HCT116 (cell line): Measurements from ENCODE around the gene PSORS1C1. TPM values are rescaled to one million over a fixed set of nuclear protein-coding genes. Genes with fewer than 3 reads are reported as not detected.

Experiments used
- ATAC-seq: fragments of 200-7000 bp; cut with Tn5 transposase; 2 replicates; pipeline ENCODE4 v1.9.1; 2020; ENCODE audit warnings: mild to moderate bottlenecking, moderate library complexity
- BruUV-seq: library from RNA; stranded (reverse); fragments of 400-500 nt; replicated peaks from 2 replicates; lab custom pipeline; 2021; lab: Mats Ljungman, UMichigan
- CTCF ChIA-PET: fragments of 300-600 bp; sonication (Branson Sonifier 250); formaldehyde crosslinking; loops from one replicate; lab custom pipeline; 2021; ENCODE audit warnings: antibody characterized with exemption; lab: Charles Lee
- POLR2A ChIA-PET: fragments of 300-600, 350-600 bp; sonication (Branson Sonifier 250); formaldehyde crosslinking; loops from one replicate; lab custom pipeline; 2021; ENCODE audit warnings: antibody characterized with exemption; lab: Charles Lee
- RAD21 ChIA-PET, 2 experiments: fragments of 300-600 bp; sonication (Branson Sonifier 250); formaldehyde crosslinking; loops; one replicate each; lab custom pipeline; 2023; ENCODE audit warnings: low total read pairs in 2 of 2; ENCODE audit not compliant: uncharacterized antibody in 2 of 2, unreplicated experiment in 2 of 2, low non-redundant PET in 1 of 2; lab: Charles Lee
- DNase-seq: peaks from one replicate; pipeline ENCODE4 v3.0.0-alpha.2; 2010; ENCODE audit warnings: low read depth, low spot score
- H2AFZ ChIP-seq: fragments of 200-600 bp; shearing (Covaris generic), sonication (generic); 2 replicates; pipeline ENCODE4 v1.6.1; 2017; ENCODE audit warnings: low read depth, mixed run types, mixed read lengths, antibody characterized with exemption, low read length; ENCODE audit not compliant: poor library complexity, severe bottlenecking
- H3K27ac ChIP-seq: 2 replicates; pipeline ENCODE4 v1.5.1; 2012; ENCODE audit warnings: low read depth, low read length
- H3K27me3 ChIP-seq: fragments of 200-600 bp; sonication (generic); 2 replicates; pipeline ENCODE4 v1.6.1; 2016; ENCODE audit warnings: mixed run types, low read length, mixed read lengths; ENCODE audit not compliant: insufficient read depth
- H3K36me3 ChIP-seq, 2 experiments: fragments of 200-500 bp in 1 of 2; fragments of 200-600 bp in 1 of 2; sonication (Bioruptor generic) in 1 of 2; sonication (generic) in 1 of 2; 2 replicates each; pipeline versions ENCODE4 v1.5.1 to v1.6.1; 2014 to 2016; ENCODE audit warnings: low read length in 2 of 2, inconsistent platforms in 1 of 2, mixed read lengths in 1 of 2, mixed run types in 1 of 2; ENCODE audit not compliant: insufficient read depth in 2 of 2, control insufficient read depth in 1 of 2
- H3K4me1 ChIP-seq, 2 experiments: fragments of 200-600 bp in 1 of 2; sonication (generic) in 1 of 2; 2 replicates each; pipeline versions ENCODE4 v1.5.1 to v1.6.1; 2012 to 2017; ENCODE audit warnings: low read length in 2 of 2, inconsistent platforms in 1 of 2, mild to moderate bottlenecking in 1 of 2, mixed read lengths in 1 of 2, mixed run types in 1 of 2, moderate library complexity in 1 of 2; ENCODE audit not compliant: insufficient read depth in 2 of 2, control insufficient read depth in 1 of 2
- H3K4me2 ChIP-seq: fragments of 200-600 bp; sonication (generic); 2 replicates; pipeline ENCODE4 v1.6.1; 2017; ENCODE audit warnings: mixed run types, low read length, mixed read lengths
- H3K4me3 ChIP-seq, 2 experiments: fragments of 200-600 bp in 1 of 2; sonication (generic) in 1 of 2; replicated peaks in 1 of 2; 2 replicates each; pipeline ENCODE4 v1.5.1; 2011 to 2016; ENCODE audit warnings: low read length in 2 of 2, control low read depth in 1 of 2, low read depth in 1 of 2, mild to moderate bottlenecking in 1 of 2, mixed read lengths in 1 of 2, mixed run types in 1 of 2
- H3K79me2 ChIP-seq: fragments of 200-600 bp; sonication (generic); 2 replicates; pipeline ENCODE4 v1.6.1; 2017; ENCODE audit warnings: mild to moderate bottlenecking, mixed run types, low read length, moderate library complexity, mixed read lengths; ENCODE audit not compliant: insufficient read depth
- H3K9ac ChIP-seq: fragments of 200-600 bp; sonication (generic); 2 replicates; pipeline ENCODE4 v1.6.1; 2016; ENCODE audit warnings: low read length, mixed read lengths
- H3K9me2 ChIP-seq: fragments of 200-600 bp; sonication (generic), shearing (Covaris generic); 2 replicates; pipeline ENCODE4 v1.6.1; 2017; ENCODE audit warnings: mixed run types, mild to moderate bottlenecking, moderate library complexity; ENCODE audit not compliant: insufficient read depth
- H3K9me3 ChIP-seq, 2 experiments: fragments of 200-500 bp in 1 of 2; fragments of 200-600 bp in 1 of 2; sonication (Bioruptor generic) in 1 of 2; sonication (generic) in 1 of 2; 2 replicates each; pipeline ENCODE4 v1.6.1; 2014 to 2017; ENCODE audit warnings: low read length in 2 of 2, mixed read lengths in 2 of 2, inconsistent platforms in 1 of 2, low read depth in 1 of 2, mild to moderate bottlenecking in 1 of 2, mixed run types in 1 of 2, moderate library complexity in 1 of 2; ENCODE audit not compliant: control insufficient read depth in 1 of 2, insufficient read depth in 1 of 2
- H4K20me1 ChIP-seq: fragments of 200-600 bp; sonication (generic), shearing (Covaris generic); 2 replicates; pipeline ENCODE4 v1.6.1; 2017; ENCODE audit warnings: mixed run types, mild to moderate bottlenecking, moderate library complexity; ENCODE audit not compliant: insufficient read depth
- CBX3 ChIP-seq: IDR thresholded peaks from 2 replicates; pipeline ENCODE4 v1.6.1; 2012; ENCODE audit warnings: low read depth
- CEBPB ChIP-seq: IDR thresholded peaks from 2 replicates; pipeline ENCODE4 v1.6.1; 2012; ENCODE audit warnings: low read depth
- EGR1 ChIP-seq: IDR thresholded peaks from 2 replicates; pipeline ENCODE4 v1.6.1; 2012; ENCODE audit warnings: low read depth
- ELF1 ChIP-seq: IDR thresholded peaks from 2 replicates; pipeline ENCODE4 v1.6.1; 2012; ENCODE audit warnings: low read depth, borderline replicate concordance
- EZH2 ChIP-seq: fragments of 200-600 bp; sonication (generic); IDR thresholded peaks from 2 replicates; pipeline ENCODE4 v1.6.1; 2017; ENCODE audit warnings: antibody characterized with exemption, mixed run types
- FOSL1 ChIP-seq: IDR thresholded peaks from 2 replicates; pipeline ENCODE4 v1.6.1; 2012; ENCODE audit warnings: low read depth
- JUND ChIP-seq: IDR thresholded peaks from 2 replicates; pipeline ENCODE4 v1.6.1; 2012
- POLR2AphosphoS5 ChIP-seq: IDR thresholded peaks from 2 replicates; pipeline ENCODE4 v1.6.1; 2011; ENCODE audit warnings: mild to moderate bottlenecking, low read depth, low read length, moderate library complexity
- SIN3A ChIP-seq: IDR thresholded peaks from 2 replicates; pipeline ENCODE4 v1.6.1; 2012; ENCODE audit warnings: low read depth
- SP1 ChIP-seq: IDR thresholded peaks from 2 replicates; pipeline ENCODE4 v1.6.1; 2012; ENCODE audit warnings: low read depth
- TCF7L2 ChIP-seq: IDR thresholded peaks from 2 replicates; pipeline ENCODE4 v1.7.0; 2011; ENCODE audit warnings: borderline replicate concordance, inconsistent platforms; ENCODE audit not compliant: insufficient read depth, insufficient read length; ENCODE audit errors: extremely low read depth
- YY1 ChIP-seq: IDR thresholded peaks from 2 replicates; pipeline ENCODE4 v1.6.1; 2011; ENCODE audit warnings: low read length, low read depth, moderate library complexity, mild to moderate bottlenecking; ENCODE audit not compliant: insufficient replicate concordance; ENCODE audit errors: extremely low read depth
- ZFX ChIP-seq: fragments of 450-650 bp; IDR thresholded peaks from 2 replicates; pipeline ENCODE4 v1.6.1; 2017
- ZNF274 ChIP-seq: fragments of 200-500 bp; sonication (Bioruptor generic); IDR thresholded peaks from 2 replicates; pipeline ENCODE4 v1.6.1; 2014; ENCODE audit warnings: mild to moderate bottlenecking, low read depth, low read length, inconsistent platforms
- intact Hi-C: fragments of 100-400 bp; cut with micrococcal nuclease; formaldehyde crosslinking; loops from 2 replicates; pipeline ENCODE4 v1.10.0; 2022
- total RNA-seq: library from RNA; stranded (reverse); gene quantifications from one replicate; pipeline ENCODE4 v1.2.1, GENCODE V29; 2021; ENCODE audit not compliant: unreplicated experiment
- TF ChIP-seq, protein P1 (sequence below): IDR thresholded peaks from 2 replicates; pipeline ENCODE4 v1.6.1; 2012
- TF ChIP-seq, protein P2 (sequence below): IDR thresholded peaks from 2 replicates; pipeline ENCODE4 v1.6.1; 2011; ENCODE audit warnings: mild to moderate bottlenecking, low read length, moderate library complexity; ENCODE audit not compliant: insufficient replicate concordance; ENCODE audit errors: extremely low read depth

The PSORS1C1 gene
- total RNA-seq, 1 experiment from 2014 or later = 9.8 TPM

DNA sequence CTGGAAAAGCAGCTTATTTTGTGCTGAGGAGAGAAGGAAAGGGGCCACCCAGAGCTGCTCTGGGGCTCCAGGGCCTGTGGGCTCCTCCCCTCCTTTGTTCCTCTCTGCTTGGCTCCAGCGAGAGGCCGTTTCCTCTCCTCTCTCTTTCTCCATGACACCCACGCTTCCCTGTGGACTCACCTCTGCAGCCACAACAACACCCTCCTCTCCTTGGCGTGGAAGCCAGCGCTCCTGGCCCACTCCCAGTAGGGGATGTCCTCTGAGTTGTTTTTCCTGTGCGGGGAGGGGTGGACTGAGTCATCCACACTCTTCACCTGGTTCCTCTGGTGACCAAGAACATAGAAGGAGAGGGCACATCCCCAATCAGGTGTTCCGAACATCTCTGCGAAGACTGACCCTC is 10.6 kb downstream of the PSORS1C1 start:
- peak; percentile 51 for ATAC-seq
- Histone ChIP-seq H3K9me2 (no peaks in the 10 kb centered on the region), H4K20me1 (no peaks in the 10 kb centered on the region), H2AFZ (no peak overlapping the region), H3K27me3 (no peaks in the 10 kb centered on the region), H3K4me1 (peaks cover 41 to 61% of the 10 kb centered on the region in 2 experiments), H3K9me3 (no peaks in the 10 kb centered on the region), H3K27ac (peak overlapping the region; percentile 18; the same call in 1 of the 2 replicates), H3K4me2 (peak overlapping the region; percentile 70), H3K79me2 (no peaks in the 10 kb centered on the region), H3K4me3 (peak overlapping the region in 1 of 2 experiments; percentile 23; a peak in 1 of 4 replicates), H3K9ac (peak overlapping the region; percentile 40), H3K36me3 (no peaks in the 10 kb centered on the region)
- no TSS peak for BruUV-seq
- CTCF ChIA-PET = interaction anchor here (1.1 to 2.4 kb wide), 2 partner anchors 38 to 241 kb away, joined by 3 to 7 read pairs; no protein-coding TSS in a partner anchor
- DNase-seq = no peak
- TF ChIP-seq, protein P1, sequence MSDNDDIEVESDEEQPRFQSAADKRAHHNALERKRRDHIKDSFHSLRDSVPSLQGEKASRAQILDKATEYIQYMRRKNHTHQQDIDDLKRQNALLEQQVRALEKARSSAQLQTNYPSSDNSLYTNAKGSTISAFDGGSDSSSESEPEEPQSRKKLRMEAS = no peak
- TF ChIP-seq JUND (peak; percentile 51; the same call in 1 of the 2 replicates), CBX3 (0 out of 2 replicates have a peak, but pooled peaks have one; percentile 26), POLR2AphosphoS5 (peak; percentile 30; the same call in 1 of the 2 replicates), EGR1 (peak; percentile 79), FOSL1 (0 out of 2 replicates have a peak, but pooled peaks have one; percentile 22)
- RAD21 ChIA-PET = interaction anchor here in 1 of 2 experiments (0.6 to 1.0 kb wide), 2 partner anchors 11 to 22 kb away, joined by 3 to 5 read pairs; partner anchors contain the start of gene PSORS1C1
- POLR2A ChIA-PET = interaction anchor here (1.6 to 2.1 kb wide), 2 partner anchors 8 to 10 kb away, joined by 5 to 7 read pairs; partner anchors contain the start of gene PSORS1C1
- intact Hi-C loops = no loop called here

- Histone ChIP-seq H3K9ac (peak overlapping the region; percentile 40; the same call in 1 of the 2 replicates), H3K79me2 (no peaks in the 10 kb centered on the region), H3K27ac (no peak overlapping the region), H2AFZ (no peak overlapping the region), H4K20me1 (no peaks in the 10 kb centered on the region), H3K4me1 (peaks cover 41 to 61% of the 10 kb centered on the region in 2 experiments), H3K4me2 (peak overlapping the region; percentile 70), H3K4me3 (0 out of 4 replicates have a peak overlapping the region, but pooled peaks of 1 of the 2 experiments have one; percentile 23), H3K9me3 (no peaks in the 10 kb centered on the region), H3K36me3 (no peaks in the 10 kb centered on the region), H3K9me2 (no peaks in the 10 kb centered on the region), H3K27me3 (no peaks in the 10 kb centered on the region)
- ChIA-PET CTCF (interaction anchor here (1.1 to 1.3 kb wide), 3 partner anchors 11 to 241 kb away, joined by 3 read pairs; partner anchors contain the start of gene PSORS1C1), POLR2A (interaction anchor here (1.4 to 1.6 kb wide), 2 partner anchors 9 to 11 kb away, joined by 4 to 5 read pairs; partner anchors contain the start of gene PSORS1C1), RAD21 (interaction anchor here in 1 of 2 experiments (0.6 to 0.7 kb wide), 2 partner anchors 22 to 66 kb away, joined by 3 read pairs; no protein-coding TSS in a partner anchor)
- DNase-seq (no peak), ATAC-seq (no peak)
- BruUV-seq = no TSS peak
- intact Hi-C loops = no loop called here
- TF ChIP-seq ZFX (no peak), CBX3 (no peak), CEBPB (no peak), EGR1 (no peak), FOSL1 (no peak), EZH2 (no peak), ELF1 (no peak), TCF7L2 (no peak), JUND (no peak), ZNF274 (no peak), SP1 (no peak), POLR2AphosphoS5 (no peak; the same call in 1 of the 2 replicates), YY1 (no peak), SIN3A (no peak)
- TF ChIP-seq, protein P2, sequence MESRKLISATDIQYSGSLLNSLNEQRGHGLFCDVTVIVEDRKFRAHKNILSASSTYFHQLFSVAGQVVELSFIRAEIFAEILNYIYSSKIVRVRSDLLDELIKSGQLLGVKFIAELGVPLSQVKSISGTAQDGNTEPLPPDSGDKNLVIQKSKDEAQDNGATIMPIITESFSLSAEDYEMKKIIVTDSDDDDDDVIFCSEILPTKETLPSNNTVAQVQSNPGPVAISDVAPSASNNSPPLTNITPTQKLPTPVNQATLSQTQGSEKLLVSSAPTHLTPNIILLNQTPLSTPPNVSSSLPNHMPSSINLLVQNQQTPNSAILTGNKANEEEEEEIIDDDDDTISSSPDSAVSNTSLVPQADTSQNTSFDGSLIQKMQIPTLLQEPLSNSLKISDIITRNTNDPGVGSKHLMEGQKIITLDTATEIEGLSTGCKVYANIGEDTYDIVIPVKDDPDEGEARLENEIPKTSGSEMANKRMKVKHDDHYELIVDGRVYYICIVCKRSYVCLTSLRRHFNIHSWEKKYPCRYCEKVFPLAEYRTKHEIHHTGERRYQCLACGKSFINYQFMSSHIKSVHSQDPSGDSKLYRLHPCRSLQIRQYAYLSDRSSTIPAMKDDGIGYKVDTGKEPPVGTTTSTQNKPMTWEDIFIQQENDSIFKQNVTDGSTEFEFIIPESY = no peak
Measured at GRCh38 chr6:31125586-31126363, 11.2 kb downstream of the PSORS1C1 start.
